CD4-positive, alpha-beta T cell treated with Interleukin-6 for 4 hours (primary cell): ENCODE results near the gene ELMO1.

Experiments used
- DNase-seq: peaks from one replicate; pipeline ENCODE4 v3.0.0-alpha.2; 2020; ENCODE audit warnings: mixed read lengths

Gene ELMO1

GRCh38 chr7:37405128-37405527 lies 43.5 kb downstream of the ELMO1 start:
- no peak for DNase-seq

- no peak for DNase-seq
Observed at GRCh38 chr7:37399876-37400421, 48.7 kb downstream of the ELMO1 start.

- DNase-seq = no peak
Observed at GRCh38 chr7:37398403-37398802, 50.3 kb downstream of the ELMO1 start.

GRCh38 chr7:37395618-37396259 lies 52.9 kb downstream of the ELMO1 start:
- DNase-seq = no peak

- no peak for DNase-seq
Observed at GRCh38 chr7:37394158-37394557, 54.5 kb downstream of the ELMO1 start.

GRCh38 chr7:37393476-37393875 lies 55.2 kb downstream of the ELMO1 start:
- no peak for DNase-seq

GRCh38 chr7:37392673-37393017 lies 56.0 kb downstream of the ELMO1 start:
- DNase-seq = no peak

GRCh38 chr7:37391791-37392672 lies 56.6 kb downstream of the ELMO1 start:
- no peak for DNase-seq

- DNase-seq = no peak
Observed at GRCh38 chr7:37390114-37390513, 58.5 kb downstream of the ELMO1 start.

- no peak for DNase-seq
Observed at GRCh38 chr7:37388811-37389210, 59.9 kb downstream of the ELMO1 start.

GRCh38 chr7:37385787-37386186 lies 62.9 kb downstream of the ELMO1 start:
- DNase-seq = no peak

- DNase-seq = no peak
Observed at GRCh38 chr7:37382546-37383088, 66.0 kb downstream of the ELMO1 start.

- DNase-seq = no peak
Observed at GRCh38 chr7:37380831-37381230, 67.8 kb downstream of the ELMO1 start.

GRCh38 chr7:37379546-37380277 lies 69.0 kb downstream of the ELMO1 start:
- DNase-seq = no peak

- no peak for DNase-seq
Observed at GRCh38 chr7:37377231-37377630, 71.4 kb downstream of the ELMO1 start.

GRCh38 chr7:37376386-37376785 lies 72.3 kb downstream of the ELMO1 start:
- no peak for DNase-seq

GRCh38 chr7:37372750-37373149 lies 75.9 kb downstream of the ELMO1 start:
- DNase-seq = no peak

- DNase-seq = no peak
Observed at GRCh38 chr7:37371755-37372154, 76.9 kb downstream of the ELMO1 start.

- DNase-seq = no peak
Observed at GRCh38 chr7:37369906-37370305, 78.8 kb downstream of the ELMO1 start.

GRCh38 chr7:37368540-37368939 lies 80.1 kb downstream of the ELMO1 start:
- DNase-seq = no peak

- DNase-seq = no peak
Observed at GRCh38 chr7:37367010-37367409, 81.7 kb downstream of the ELMO1 start.

GRCh38 chr7:37366445-37366844 lies 82.2 kb downstream of the ELMO1 start:
- no peak for DNase-seq

GRCh38 chr7:37365405-37365804 lies 83.3 kb downstream of the ELMO1 start:
- no peak for DNase-seq
